HG02973 (cell line): Measurements from ENCODE around the gene PDIA5.

Source experiments
- ATAC-seq: cut with Tn5 transposase; IDR thresholded peaks from one replicate; pipeline ENCODE4 v1.9.1; 2021; ENCODE audit warnings: moderate library complexity; ENCODE audit not compliant: unreplicated experiment

PDIA5 gene

GRCh38 chr3:123070510-123070909 lies 3.7 kb downstream of the PDIA5 start:
- no peak for ATAC-seq

- no peak for ATAC-seq
Observed at GRCh38 chr3:123071146-123071545, 4.3 kb downstream of the PDIA5 start.

DNA sequence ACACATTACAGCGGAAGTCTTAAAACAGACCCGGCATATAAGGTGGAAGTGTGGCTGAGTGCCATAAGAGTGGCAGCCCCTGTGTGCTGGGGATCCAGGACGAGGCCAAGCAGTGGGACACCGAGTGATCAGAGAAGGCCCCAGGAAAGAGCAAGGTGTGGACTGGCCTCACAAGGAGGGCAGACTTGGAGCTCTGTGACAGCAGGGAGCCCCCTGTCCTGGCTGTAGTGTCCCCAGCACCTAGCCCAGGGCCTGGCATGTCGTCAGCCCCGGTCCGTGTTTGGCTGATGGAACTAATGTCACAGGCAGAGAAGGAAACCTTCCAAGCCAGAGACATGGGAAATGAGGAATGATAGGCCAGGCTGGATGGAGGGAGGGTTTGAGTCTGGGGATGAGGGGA lies 4.8 kb downstream of the PDIA5 start:
- ATAC-seq = no peak

DNA sequence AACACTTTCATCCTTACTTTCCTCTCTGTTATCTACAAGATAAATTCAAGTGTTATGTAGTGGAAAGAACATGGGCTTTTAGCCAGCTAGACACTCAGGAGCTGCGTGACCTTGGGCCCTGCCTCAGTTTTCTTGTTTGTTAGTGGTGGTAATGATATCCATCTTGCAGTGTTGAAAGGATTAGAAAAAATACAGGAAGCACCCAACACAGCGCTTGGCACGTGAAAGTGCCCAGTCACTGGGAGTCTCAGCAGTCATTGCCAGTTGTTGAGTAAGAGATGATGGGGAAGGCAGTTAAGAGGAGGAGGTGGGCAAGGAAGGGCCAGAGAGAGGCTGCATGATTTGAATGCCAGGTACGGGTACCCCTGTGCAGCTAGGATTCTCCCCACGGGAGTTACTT lies 5.3 kb downstream of the PDIA5 start:
- no peak for ATAC-seq

DNA sequence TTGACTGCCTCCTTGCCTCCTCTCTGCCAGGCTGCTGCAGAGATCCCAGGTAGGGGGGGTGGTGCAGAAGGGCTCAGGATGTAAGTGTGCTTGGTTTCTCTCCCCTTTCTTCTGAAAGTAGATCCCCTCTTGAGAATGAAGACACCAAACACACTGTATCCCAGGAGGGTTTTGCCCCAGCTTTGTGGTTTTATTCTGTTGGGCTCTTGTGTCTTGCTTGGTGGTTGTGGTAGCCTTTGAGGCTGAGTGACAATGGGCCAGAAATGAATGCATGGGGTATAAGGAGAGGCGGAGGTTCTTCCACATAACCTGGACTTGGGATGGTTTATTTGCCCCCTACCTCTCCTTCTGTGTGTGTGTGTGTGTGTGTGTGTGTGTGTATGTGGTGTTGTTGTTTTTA lies 5.7 kb downstream of the PDIA5 start:
- no peak for ATAC-seq

DNA sequence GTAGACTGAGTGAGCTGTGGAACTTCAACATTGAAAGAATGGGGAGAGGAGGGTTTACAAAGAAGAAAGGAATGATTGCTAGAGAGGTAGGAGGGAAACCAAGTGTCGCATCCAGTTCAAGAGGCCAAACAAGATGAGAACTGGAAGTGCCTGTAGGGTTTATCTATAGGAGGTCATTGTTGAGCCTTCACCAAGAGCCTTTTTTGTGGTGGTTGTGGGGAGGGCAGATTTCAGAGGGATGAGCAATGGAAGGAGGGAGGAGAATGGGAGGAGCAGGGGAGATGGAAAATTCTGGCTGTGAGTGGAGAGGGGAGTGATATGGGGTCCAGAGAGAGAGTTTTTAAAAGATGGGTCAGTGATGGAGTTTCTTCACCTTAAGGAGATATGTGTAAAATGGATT lies 8.5 kb downstream of the PDIA5 start:
- no peak for ATAC-seq

GRCh38 chr3:123076112-123076495 lies 9.3 kb downstream of the PDIA5 start:
- no peak for ATAC-seq

DNA sequence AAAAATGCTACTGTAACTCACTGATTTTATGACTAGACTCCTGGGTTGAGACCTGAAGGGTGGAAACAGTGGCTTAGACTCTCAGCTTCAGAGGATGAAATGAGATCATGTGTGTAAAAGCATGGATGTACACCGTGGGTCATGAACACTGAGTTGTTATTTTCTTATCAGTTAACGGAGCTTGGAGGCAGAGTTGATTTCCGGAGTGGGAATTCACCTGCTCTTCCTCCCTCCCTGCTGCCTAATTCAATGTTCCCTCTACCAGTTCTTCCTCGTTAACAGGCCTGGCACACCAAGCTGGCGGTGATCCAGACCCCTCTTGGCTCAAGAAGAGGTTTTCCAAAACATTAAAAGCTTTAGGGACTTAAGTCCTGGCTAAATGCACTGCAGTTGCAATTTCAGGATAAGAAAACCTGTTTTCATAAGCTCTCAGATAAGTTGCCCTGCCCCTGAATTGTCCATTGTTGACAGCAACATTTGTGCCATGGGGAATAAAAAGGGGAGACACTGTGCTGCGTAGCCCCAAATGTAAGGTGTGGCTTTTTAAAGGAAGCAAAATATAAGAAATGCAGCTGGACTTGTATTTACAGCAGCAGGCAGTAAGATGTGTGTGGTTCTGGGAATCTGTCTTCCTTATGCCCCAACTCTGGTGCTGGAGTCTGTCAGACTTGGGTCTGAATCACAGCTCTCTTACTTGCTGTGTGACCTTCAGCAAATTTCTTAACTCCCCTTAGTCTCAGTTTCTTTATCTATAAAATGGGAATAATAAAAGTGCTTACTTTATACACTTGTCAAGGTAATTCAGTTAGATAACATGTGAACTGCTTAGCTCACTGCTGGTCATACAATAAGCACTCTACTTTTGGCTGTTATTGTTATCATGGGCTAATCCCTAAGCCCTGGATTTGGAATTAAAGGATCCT lies 9.9 kb downstream of the PDIA5 start:
- no peak for ATAC-seq

GRCh38 chr3:123078101-123078500 lies 11.3 kb downstream of the PDIA5 start:
- no peak for ATAC-seq

DNA sequence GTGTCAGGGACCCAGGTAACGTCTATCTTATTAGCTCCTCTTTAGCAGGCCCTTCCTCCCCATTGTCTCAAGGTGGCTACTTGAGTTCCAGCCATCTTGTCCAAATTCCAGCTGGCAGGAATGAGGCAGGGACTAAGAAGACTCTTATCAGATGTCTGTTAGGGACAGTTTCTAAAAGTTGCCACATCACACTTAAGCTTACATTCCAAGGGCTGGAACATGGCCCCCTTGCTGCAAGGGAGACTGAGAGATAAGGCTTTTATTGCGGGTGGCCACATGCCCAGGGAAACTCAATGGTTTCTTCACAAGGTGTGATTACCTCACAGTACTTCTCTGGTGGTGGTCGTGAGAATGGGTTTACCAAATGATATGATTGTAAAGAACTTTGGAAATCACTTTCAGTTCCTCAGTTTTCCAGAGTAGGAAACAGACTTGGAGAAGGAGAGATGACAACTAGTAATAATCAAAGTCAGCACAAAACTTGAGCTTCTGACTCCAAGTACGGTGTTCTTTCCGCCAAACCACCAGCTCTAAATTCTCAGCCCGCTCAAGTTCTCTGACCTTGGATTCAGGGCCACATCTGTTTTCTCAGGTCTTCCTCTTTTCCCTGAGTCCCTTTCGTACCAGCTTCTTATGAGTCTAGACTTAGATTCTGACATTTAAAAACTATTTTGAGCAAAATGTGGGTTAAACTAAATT lies 14.2 kb downstream of the PDIA5 start:
- ATAC-seq = no peak

DNA sequence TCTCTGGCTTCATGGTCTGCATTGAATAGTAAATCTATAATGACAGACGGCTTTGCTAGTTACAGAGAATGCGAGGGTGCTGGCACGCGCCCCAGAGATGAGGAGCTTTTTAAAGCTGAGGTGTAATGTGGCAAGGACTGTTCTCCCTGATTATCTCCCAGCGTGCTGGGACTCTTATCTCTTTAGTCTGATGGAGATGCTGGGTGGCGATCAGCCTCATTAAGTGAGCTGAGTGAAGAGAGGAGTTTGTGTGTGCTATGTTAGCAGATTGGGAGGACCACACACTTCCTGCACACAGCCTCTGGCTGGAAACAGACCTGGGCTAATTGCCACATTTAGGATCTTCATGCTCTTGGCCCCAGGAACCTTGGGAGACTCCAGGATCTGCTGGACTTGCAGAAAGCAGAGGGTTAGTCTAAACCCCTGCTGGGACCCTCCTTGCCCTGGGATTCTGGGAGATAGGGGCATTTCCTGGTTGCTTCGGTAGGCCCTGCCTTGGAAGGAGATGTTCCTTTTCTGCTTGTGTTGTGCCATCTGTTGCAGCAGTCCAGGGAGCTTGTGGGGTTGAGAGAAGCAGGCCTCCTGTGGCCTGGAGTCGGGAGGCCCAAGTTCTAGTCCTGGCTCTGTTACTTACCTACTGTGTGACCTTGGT lies 15.0 kb downstream of the PDIA5 start:
- ATAC-seq = no peak

DNA sequence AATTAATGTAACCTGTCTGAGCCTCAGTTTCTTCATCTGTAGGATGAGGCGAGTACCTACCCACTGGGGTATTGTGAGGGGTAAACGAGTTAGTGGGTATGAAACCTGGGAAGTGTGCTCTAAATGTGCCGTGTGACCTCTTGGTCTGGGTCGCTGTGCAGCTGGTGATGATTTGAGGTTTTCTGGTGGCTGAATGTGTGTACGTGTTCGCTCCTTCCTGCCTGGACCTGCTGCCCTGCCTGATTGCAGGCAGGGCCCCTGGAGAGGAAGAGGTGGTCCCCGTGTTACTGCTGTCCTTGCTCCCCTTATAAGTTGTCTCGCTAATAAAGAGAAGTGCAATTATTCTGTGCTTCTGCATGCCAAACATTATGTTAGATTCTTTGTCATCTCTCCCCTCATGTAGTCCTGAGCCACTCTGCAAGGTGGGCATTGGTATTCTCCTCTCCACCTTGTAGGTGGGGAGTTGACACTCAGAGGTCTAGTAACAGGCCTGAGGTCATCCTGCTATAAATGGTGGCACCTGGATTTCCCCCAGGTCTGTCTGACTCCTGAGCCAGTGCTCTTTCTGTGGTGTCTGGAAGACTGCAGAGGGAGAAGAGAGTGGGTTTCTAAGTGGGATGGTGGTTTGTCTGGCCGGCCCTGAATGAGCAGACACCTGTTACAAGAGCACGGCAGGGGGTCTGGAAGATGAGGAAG lies 15.7 kb downstream of the PDIA5 start:
- no peak for ATAC-seq

GRCh38 chr3:123083383-123084124 lies 16.7 kb downstream of the PDIA5 start:
- no peak for ATAC-seq

- no peak for ATAC-seq
Observed at GRCh38 chr3:123084192-123084591, 17.4 kb downstream of the PDIA5 start.

DNA sequence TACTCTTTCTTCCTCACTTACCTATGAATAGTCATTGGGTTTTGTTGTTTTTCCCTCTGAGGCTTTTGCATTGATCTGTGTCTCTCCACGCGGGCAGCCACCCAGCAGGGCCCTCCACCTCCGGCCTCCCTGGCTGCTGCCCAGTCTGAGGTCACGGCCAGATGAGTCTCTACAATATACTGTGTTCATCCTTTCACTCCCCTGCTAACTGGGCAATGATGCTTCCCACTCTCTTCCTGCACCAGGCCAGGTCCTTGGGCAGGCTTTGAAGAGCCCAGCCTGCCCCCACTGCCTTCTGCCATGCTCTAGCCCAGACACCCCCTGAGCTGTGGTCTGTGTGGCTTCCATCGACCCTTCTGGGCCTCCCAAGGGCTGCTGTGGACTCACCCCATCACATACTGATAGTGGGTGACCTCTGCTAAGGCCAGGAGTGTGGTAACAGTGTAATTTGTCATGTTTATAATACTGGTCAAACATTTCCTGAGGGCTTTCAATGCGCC lies 18.0 kb downstream of the PDIA5 start:
- no peak for ATAC-seq

GRCh38 chr3:123085293-123085931 lies 18.6 kb downstream of the PDIA5 start:
- ATAC-seq = no peak

DNA sequence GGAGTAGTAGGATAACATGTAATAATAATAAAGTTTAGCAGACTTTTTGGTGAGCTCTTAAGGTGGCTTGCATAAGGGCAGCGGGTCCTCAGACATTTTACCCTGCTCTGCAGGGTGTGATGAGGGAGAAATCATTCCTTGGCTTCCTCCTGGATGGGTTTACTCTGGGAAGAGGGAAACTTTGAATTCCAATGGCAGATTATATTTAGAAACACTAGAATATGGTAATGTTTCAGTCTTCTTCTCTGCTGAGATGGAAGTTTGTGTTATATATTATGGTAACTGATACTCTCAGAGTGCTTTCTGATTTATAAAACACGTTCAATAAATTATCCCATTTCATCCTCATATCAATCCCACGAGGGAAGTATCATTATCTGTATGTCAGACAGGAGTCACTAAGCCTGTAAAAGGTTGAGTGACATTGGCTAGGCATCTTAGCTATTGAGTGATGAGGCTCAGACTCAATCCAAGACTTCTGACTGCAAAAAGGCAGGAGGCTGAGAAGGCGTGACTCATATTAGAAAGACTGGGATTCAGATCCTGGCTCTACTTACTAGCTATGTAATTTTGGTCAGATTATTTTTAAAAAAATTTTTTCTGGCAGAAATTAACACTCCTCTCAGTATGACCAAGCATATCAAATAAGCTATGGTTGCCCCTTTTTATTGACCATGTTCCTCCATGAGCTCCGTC lies 19.3 kb downstream of the PDIA5 start:
- no peak for ATAC-seq

- no peak for ATAC-seq
Observed at GRCh38 chr3:123088387-123088786, 21.6 kb downstream of the PDIA5 start.

GRCh38 chr3:123089611-123090331 lies 22.9 kb downstream of the PDIA5 start:
- no peak for ATAC-seq
